ENCODE measurements around the gene BBS5. TPM values are rescaled to one million over a fixed set of nuclear protein-coding genes. Genes with fewer than 3 reads are reported as not detected.
A peak's percentile ranks its signal among the peaks of the same experiment; 100 is the strongest.
"Not testable (repeated sequence)": the region's sequence is repeated elsewhere in the genome, so short reads cannot be mapped to it uniquely, and the experiment has no call there.

The BBS5 gene
- polyA plus RNA-seq, 1 donor (not counting 4 experiments of a cell fraction or from before 2014, with no cell fraction given): 2.4 TPM

GRCh38 chr2:169528271-169528701 is 49.0 kb downstream of the BBS5 start:
- dilution Hi-C loops (cut with MboI; ENCODE audit: extremely low pct_ligation_motif_present, low sequenced_read_pairs): no loop called here
- peak; percentile 78 for FAIRE-seq
- H3K79me2 ChIP-seq (ENCODE audit: control insufficient read depth, insufficient read depth, low read length): no peaks in the 10 kb centered on the region
- H2AFZ ChIP-seq (ENCODE audit: control insufficient read depth, low read length): no peak overlapping the region
- H3K9me1 ChIP-seq (ENCODE audit: control insufficient read depth, extremely low read depth, insufficient read depth, low read length): no peaks in the 10 kb centered on the region
- no peak overlapping the region for H3K4me3 ChIP-seq (ENCODE audit: control insufficient read depth in 2 of 3, extremely low read depth in 1 of 3, insufficient read depth in 2 of 3, low read depth in 1 of 3, low read length in 3 of 3)
- no peaks in the 10 kb centered on the region for H3K27me3 ChIP-seq (ENCODE audit: control insufficient read depth, extremely low read depth, insufficient read depth, low read length)
- no peak overlapping the region for H3K4me2 ChIP-seq (ENCODE audit: control insufficient read depth, extremely low read depth, insufficient read depth, low read depth, low read length)
- H4K20me1 ChIP-seq (ENCODE audit: control insufficient read depth, extremely low read depth, insufficient read depth, low read length): no peaks in the 10 kb centered on the region
- peaks cover 2 to 3% of the 10 kb centered on the region in 2 experiments for H3K36me3 ChIP-seq (ENCODE audit: control insufficient read depth in 2 of 2, extremely low read depth in 1 of 2, insufficient read depth in 2 of 2, low read length in 2 of 2)
- no peak overlapping the region for H3K27ac ChIP-seq (ENCODE audit: control insufficient read depth, insufficient read depth, low read length)
- H3K4me1 ChIP-seq (ENCODE audit: control insufficient read depth, extremely low read depth, insufficient read depth, low read length): no peaks in the 10 kb centered on the region
- H3K9ac ChIP-seq (ENCODE audit: control insufficient read depth, extremely low read depth, insufficient read depth, low read length): no peak overlapping the region
- no peak for TF ChIP-seq EZH2 (IDR thresholded peaks at IDR 0.05; ENCODE audit: low read length)
- peak; percentile 76 to 95 (median 90) for TF ChIP-seq CTCF (optimal IDR thresholded peaks at IDR 0.05 in 1 of 3, IDR thresholded peaks at IDR 0.05 in 1 of 3, conservative IDR thresholded peaks at IDR 0.05 in 1 of 3; ENCODE audit: extremely low read depth in 1 of 3, insufficient read depth in 2 of 3, low read length in 3 of 3)
- peak; percentile 36 for DNase-seq (ENCODE audit: low read depth, low spot score)
- H3K9me3 ChIP-seq (ENCODE audit: control insufficient read depth, low read depth, low read length): no peaks in the 10 kb centered on the region

GRCh38 chr2:169539460-169539859 is 60.2 kb downstream of the BBS5 start:
- FAIRE-seq; H3K27ac ChIP-seq (ENCODE audit: control insufficient read depth, insufficient read depth, low read length): not testable (repeated sequence)

GRCh38 chr2:169540146-169540545 is 60.9 kb downstream of the BBS5 start:
- no peaks in the 10 kb centered on the region for H3K79me2 ChIP-seq (ENCODE audit: control insufficient read depth, insufficient read depth, low read length)
- TF ChIP-seq EZH2 (IDR thresholded peaks at IDR 0.05; ENCODE audit: low read length) (no peak), CTCF (optimal IDR thresholded peaks at IDR 0.05 in 1 of 3, IDR thresholded peaks at IDR 0.05 in 1 of 3, conservative IDR thresholded peaks at IDR 0.05 in 1 of 3; ENCODE audit: extremely low read depth in 1 of 3, insufficient read depth in 2 of 3, low read length in 3 of 3) (no peak)
- dilution Hi-C loops (cut with MboI; ENCODE audit: extremely low pct_ligation_motif_present, low sequenced_read_pairs): no loop called here
- DNase-seq (ENCODE audit: low read depth, low spot score) (no peak), FAIRE-seq (no peak)
- H3K4me1 ChIP-seq (ENCODE audit: control insufficient read depth, extremely low read depth, insufficient read depth, low read length): no peaks in the 10 kb centered on the region
- no peaks in the 10 kb centered on the region for H3K9me1 ChIP-seq (ENCODE audit: control insufficient read depth, extremely low read depth, insufficient read depth, low read length)
- H3K9me3 ChIP-seq (ENCODE audit: control insufficient read depth, low read depth, low read length): no peaks in the 10 kb centered on the region
- H2AFZ ChIP-seq (ENCODE audit: control insufficient read depth, low read length): no peak overlapping the region
- H4K20me1 ChIP-seq (ENCODE audit: control insufficient read depth, extremely low read depth, insufficient read depth, low read length): no peaks in the 10 kb centered on the region
- H3K27me3 ChIP-seq (ENCODE audit: control insufficient read depth, extremely low read depth, insufficient read depth, low read length): no peaks in the 10 kb centered on the region
- peaks cover 2 to 5% of the 10 kb centered on the region in 2 experiments for H3K36me3 ChIP-seq (ENCODE audit: control insufficient read depth in 2 of 2, extremely low read depth in 1 of 2, insufficient read depth in 2 of 2, low read length in 2 of 2)
- no peak overlapping the region for H3K9ac ChIP-seq (ENCODE audit: control insufficient read depth, extremely low read depth, insufficient read depth, low read length)
- no peak overlapping the region for H3K4me3 ChIP-seq (ENCODE audit: control insufficient read depth in 2 of 3, extremely low read depth in 1 of 3, insufficient read depth in 2 of 3, low read depth in 1 of 3, low read length in 3 of 3)
- no peak overlapping the region for H3K4me2 ChIP-seq (ENCODE audit: control insufficient read depth, extremely low read depth, insufficient read depth, low read depth, low read length)
- H3K27ac ChIP-seq (ENCODE audit: control insufficient read depth, insufficient read depth, low read length): no peak overlapping the region

More at GRCh38 chr2:169539460-169539859, 60.2 kb downstream of the BBS5 start:
- DNase-seq (ENCODE audit: low read depth, low spot score); H3K9me1 ChIP-seq (ENCODE audit: control insufficient read depth, extremely low read depth, insufficient read depth, low read length); H3K79me2 ChIP-seq (ENCODE audit: control insufficient read depth, insufficient read depth, low read length); H3K9ac ChIP-seq (ENCODE audit: control insufficient read depth, extremely low read depth, insufficient read depth, low read length); H2AFZ ChIP-seq (ENCODE audit: control insufficient read depth, low read length); H3K36me3 ChIP-seq (ENCODE audit: control insufficient read depth in 2 of 2, extremely low read depth in 1 of 2, insufficient read depth in 2 of 2, low read length in 2 of 2); H3K4me2 ChIP-seq (ENCODE audit: control insufficient read depth, extremely low read depth, insufficient read depth, low read depth, low read length); H3K4me3 ChIP-seq (ENCODE audit: control insufficient read depth in 2 of 3, extremely low read depth in 1 of 3, insufficient read depth in 2 of 3, low read depth in 1 of 3, low read length in 3 of 3); dilution Hi-C loops (cut with MboI; ENCODE audit: extremely low pct_ligation_motif_present, low sequenced_read_pairs); H3K9me3 ChIP-seq (ENCODE audit: control insufficient read depth, low read depth, low read length); H4K20me1 ChIP-seq (ENCODE audit: control insufficient read depth, extremely low read depth, insufficient read depth, low read length); H3K4me1 ChIP-seq (ENCODE audit: control insufficient read depth, extremely low read depth, insufficient read depth, low read length); H3K27me3 ChIP-seq (ENCODE audit: control insufficient read depth, extremely low read depth, insufficient read depth, low read length): not testable (repeated sequence)

All from keratinocyte (primary cell).